ENCODE results near the gene PKNOX1.

DNA sequence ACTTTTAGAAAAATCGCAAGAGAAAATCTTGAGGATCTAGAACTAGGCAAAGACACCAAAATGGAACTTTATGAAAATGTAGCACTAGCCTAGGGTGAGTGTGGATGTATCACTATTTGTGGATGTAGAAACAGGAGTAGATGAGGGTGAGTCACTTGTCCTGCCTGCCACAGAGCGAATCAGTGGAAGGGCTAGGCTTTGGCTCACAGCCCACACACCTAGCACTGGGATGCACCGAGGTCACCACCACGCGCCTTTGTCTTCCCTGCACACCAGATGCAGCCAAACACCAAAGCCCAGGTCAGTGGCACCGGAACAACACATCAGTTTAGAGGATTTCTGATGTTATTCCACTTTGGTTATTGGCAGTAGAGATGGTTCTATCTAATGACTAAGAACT is 38.2 kb downstream of the PKNOX1 start:
- TF ChIP-seq, protein P1, sequence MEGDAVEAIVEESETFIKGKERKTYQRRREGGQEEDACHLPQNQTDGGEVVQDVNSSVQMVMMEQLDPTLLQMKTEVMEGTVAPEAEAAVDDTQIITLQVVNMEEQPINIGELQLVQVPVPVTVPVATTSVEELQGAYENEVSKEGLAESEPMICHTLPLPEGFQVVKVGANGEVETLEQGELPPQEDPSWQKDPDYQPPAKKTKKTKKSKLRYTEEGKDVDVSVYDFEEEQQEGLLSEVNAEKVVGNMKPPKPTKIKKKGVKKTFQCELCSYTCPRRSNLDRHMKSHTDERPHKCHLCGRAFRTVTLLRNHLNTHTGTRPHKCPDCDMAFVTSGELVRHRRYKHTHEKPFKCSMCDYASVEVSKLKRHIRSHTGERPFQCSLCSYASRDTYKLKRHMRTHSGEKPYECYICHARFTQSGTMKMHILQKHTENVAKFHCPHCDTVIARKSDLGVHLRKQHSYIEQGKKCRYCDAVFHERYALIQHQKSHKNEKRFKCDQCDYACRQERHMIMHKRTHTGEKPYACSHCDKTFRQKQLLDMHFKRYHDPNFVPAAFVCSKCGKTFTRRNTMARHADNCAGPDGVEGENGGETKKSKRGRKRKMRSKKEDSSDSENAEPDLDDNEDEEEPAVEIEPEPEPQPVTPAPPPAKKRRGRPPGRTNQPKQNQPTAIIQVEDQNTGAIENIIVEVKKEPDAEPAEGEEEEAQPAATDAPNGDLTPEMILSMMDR (IDR thresholded peaks at IDR 0.05): no peak
- no peak for TF ChIP-seq POLR2A (IDR thresholded peaks at IDR 0.05)
